HG02884 (cell line): ENCODE measurements around the gene TMEM94.

Experiments
- ATAC-seq: cut with Tn5 transposase; IDR thresholded peaks from one replicate; pipeline ENCODE4 v1.9.1; 2021; ENCODE audit warnings: mild to moderate bottlenecking, moderate library complexity; ENCODE audit not compliant: unreplicated experiment

The TMEM94 gene

DNA sequence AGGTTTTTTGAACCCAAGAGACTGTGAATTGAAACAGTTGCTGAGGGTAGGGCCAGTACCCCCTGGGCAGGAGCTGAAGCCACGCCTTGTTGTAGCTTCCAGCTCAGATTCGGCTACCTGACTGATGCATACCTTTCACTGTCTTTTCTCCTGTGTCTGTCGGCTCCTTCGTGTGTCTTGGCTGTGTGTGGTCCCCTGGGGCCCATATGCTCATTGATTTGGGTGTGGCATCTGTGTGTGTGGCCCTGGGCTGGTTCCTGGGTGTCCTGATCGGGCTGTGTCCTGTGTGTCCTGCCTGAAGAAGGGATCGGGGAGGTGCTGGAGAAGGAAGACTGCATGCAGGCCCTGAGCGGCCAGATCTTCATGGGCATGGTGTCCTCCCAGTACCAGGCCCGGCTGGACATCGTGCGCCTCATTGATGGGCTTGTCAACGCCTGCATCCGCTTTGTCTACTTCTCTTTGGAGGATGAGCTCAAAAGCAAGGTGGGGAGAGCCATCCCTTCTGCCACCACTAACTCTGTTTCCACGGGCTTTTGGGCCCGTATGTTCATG is 38.0 kb downstream of the TMEM94 start:
- no peak for ATAC-seq

DNA sequence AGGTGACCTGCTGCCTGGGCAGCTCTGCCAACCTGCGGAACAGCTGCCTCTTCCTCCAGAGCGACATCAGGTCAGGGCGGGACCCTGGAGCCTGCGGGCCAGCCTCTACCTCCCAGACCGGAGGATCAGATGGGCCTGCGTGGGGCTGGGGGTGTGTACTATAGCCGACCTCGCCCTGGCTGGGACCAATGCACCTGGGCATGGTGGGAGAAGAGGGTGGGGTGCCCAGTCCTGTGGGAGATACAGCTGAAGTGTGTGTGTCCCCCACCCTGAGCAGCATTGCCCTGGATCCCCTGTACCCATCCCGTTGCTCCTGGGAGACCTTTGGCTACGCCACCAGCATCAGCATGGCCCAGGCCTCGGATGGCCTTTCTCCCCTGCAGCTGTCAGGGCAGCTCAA is 39.6 kb downstream of the TMEM94 start:
- no peak for ATAC-seq

DNA sequence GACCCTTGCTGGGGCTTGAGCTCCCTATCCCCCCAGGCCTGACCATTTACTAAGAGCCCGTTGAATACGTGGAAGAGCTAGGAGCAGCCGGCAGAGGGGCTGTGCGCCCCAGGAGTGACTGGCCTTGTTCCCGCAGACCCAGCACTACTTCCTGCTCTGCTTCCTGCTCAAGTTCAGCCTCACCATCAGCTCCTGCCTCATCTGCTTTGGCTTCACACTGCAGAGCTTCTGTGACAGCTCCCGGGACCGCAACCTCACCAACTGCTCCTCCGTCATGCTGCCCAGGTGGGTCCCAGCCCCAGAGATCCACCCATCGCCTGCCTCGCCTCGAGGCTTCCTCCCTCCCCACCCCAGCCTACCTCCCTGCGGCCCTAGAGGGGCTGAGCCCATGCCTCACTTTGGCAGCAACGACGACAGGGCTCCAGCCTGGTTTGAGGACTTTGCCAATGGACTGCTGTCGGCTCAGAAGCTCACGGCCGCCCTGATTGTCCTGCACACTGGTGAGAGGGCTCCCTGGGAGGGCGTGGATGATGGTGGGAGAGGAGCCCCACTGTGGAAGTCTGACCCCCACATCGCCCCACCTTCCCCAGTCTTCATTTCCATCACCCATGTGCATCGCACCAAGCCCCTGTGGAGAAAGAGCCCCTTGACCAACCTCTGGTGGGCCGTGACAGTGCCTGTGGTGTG is 41.7 kb downstream of the TMEM94 start:
- no peak for ATAC-seq

DNA sequence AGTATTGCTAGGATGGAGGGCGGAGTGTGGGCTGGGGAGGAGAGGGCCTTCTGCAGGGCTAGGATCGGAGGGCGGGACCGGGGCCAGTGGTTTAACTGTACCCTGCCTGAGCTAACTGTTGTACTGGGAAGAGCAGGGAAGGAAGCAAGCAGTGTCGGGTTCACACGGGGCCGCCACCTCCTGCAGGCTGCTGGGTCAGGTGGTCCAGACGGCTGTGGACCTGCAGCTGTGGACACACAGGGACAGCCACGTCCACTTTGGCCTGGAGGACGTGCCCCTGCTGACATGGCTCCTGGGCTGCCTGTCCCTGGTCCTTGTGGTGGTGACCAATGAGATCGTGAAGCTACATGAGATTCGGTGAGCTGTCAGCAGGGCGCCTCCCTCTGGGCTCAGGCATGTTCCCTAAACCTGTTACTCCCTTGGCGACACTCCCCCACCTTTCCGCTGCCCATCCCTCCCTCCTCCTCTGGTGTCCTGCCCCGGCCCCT is 42.3 kb downstream of the TMEM94 start:
- ATAC-seq: no peak

DNA sequence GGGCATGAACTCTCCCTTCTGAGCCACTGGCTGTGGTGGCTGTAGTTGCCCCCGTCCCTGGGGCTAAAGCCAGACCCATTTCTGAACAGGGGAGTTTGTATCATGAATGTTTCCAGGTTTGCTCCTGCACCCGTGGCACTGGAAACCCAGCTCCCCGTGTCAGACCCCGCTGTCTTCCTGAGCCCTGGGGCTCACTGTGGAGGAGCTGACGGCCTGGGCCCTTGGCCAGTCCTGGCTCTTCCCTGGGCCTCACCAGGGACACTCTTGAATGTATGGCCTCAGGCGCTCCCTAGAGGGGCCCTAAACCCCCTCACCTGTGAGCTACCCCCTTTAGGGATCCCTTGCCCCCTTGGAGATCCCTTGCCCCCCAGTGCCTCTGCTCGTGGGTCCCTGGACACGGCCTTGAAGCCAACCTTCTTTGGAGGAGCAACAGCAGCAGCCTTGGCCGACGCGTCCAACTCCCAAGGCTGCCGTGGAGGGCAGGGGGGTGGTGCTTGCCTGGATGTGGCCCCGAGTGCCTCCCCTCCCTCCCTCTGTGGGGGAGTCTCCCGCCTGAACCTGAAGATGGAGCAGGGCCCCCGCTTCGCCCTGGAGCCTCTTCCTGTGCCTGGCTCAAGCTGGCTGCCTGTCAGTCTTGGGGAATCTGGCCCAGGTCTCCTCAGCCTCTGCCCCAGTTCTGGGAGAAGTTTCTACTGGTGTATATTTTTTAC is 43.0 kb downstream of the TMEM94 start:
- no peak for ATAC-seq

DNA sequence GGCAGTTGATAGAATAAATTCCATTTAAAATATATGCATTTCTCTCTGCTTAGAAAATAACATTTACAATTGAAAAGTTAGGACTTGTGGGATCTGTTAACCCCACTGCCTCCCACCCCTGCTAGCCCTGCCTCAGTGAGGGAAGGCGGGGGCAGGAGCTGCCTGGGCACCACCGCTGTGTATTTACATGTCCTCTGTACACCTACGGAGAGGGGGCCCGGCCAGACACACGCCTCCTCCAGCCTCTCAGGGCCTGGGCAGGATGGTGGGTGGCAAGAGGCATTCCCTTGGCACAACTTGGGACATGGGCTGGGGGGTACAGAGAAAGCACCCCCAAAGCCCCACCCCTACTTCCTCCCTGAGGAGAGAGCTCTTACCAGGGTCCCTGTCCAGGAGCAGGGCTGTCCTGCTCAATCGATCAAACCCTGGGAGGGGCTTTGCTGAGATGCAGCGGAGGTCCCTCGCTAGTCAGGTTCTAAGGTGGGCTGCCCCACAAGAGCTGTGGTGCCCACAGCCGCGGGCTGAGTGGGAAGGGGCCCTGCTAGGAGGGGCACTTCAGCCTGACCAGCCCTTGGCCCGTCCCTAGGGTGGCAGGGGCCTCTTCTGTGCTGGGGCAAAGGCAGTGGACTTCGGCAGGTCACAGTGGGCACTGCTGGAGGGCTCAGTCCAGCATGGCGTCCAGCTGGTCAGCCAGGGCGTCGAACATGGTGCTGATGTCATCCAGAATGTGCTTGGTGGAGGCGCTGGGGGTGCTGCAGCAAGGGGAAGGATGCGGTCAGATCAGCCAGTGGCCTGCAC is 44.2 kb downstream of the TMEM94 start:
- no peak for ATAC-seq

DNA sequence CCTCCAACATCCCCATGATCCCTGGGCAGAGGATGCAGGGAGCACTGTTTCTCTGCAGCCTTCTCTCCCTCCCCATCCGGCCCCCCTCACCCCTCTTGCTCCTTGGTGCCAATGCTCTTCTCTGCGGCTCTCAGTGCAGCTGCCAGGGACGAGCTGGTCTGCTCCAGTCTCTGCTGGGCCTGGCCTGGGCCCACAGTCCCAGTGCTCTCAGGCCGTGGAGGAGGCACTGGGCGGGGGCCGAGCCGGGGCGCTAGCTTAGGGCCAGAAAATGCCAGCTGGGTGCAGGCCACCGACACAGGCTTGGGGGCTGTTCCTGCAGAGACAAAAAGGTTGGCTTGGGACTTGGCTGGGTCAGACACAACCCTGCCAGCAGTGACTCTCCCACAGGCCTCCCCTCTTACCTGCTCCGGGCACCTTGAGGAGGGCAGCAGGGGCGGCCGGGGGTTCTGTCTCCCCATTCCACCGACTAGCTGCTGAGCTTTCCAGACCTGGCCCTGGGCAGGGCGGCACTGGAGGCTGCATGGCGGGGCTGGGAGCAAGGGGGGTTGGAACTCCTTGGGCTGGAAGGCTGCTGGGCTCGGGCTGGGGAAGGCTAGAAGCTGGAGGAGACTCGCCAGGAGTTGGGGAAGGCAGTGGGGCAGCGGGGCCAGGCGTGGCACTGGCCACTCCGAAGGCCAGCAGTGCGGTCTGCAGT is 45.1 kb downstream of the TMEM94 start:
- no peak for ATAC-seq

DNA sequence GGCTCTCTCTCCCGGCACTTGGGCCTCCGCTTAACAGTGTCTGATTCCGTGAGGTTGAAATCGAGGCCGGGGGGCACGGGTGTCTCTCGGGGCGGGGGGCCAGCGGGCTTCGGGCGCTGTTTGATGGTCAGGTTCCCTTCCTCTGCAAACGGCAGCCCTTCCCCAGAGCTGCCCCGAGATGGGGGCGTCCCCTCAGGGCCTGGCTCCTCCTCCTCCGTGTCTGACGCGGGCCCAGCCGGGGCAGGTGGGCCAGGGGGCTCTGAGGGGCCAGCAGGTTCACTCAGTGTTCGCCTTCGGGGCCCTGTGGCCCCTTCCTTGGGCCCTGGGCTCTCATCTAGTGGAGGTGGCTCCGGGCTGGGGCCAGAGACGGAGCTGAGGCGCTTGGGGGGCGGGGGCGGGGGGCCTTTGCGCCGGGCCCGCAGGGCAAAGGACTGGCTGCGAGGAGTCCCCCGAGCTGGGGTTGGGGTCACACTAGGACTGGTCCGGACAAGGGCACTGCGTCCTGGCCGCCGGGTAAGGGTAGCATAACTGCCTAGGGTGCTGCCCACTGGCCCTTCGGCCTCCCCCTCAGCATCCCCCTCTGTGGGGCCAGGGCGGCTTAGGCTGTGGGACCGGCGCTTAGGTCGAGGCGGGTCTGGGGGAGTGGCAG is 45.8 kb downstream of the TMEM94 start:
- ATAC-seq: no peak

DNA sequence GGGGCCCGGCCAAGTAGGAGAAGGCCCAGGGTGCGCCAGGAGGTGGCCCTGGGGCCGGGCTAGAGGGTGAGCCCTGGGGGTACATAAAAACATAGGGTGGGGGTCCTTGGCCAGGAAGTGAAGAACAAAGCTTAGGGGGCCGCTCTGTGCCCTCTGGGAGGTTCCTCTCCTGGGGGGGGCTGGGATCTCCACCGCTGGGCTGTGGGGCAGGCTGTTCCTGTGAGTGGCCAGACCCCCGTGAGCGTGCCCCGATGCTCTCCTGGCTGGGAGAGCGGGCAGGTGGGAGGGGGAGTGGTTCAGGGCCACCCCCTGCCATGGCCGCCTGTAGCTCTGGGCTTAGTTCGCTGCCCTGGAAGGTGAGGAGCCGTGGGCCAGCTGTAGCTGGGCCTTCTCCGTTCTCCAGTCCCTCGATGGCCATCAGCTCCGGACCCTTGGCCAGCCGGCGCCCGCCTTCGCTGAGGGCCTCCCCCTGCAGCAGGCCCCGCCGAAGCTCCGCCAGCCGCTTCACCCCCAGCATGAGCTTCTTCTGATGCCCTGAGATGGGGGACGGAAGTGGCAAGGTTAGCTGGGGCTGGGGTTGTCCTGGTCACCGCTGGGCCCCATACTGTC is 46.4 kb downstream of the TMEM94 start:
- ATAC-seq: no peak

DNA sequence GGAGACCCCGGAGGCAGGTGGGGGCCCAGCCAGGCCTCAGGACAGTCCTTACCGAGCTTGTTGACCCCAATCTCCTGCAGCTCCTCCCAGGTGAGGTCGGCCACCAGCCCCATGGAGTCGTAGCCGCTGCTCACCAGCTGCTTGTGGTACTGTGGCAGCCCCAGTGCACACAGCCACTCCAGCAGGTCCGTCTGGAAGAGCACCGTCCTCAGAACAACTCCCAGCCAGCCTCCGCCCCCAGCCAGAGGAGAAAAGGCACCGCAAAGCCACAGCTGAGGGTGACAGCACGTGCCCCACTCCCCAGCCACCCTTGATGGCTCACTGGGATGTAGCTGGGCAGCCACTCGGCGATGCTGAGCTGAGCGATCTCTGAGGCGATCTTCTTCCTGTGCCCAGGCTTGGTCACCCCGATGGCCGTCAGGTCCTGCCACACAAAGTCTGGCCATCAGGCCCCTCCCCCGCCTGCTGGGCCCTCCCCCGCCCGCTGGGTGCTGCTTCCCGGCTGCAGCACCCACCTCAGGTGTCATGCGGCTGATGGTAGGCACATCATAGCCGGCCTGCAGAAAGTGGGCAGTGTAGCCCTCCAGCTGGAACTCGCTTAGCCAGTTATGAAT is 47.0 kb downstream of the TMEM94 start:
- no peak for ATAC-seq

DNA sequence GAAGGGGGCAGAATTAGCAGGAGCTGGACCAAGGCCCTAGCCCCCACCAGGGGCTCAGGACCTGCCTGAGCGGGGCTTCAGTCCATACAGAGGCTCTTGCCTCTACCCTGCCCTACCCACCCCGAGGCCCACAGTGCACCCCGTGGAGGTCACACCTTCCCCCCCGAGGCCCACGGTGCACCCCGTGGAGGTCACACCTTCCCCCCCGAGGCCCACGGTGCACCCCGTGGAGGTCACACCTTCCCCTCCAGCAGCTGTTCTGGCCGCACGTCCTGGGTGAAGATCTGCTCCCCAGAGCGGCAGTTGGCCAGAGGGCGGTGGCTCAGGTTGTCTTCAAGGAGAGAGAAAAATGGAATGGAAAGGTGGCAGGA is 47.5 kb downstream of the TMEM94 start:
- no peak for ATAC-seq

DNA sequence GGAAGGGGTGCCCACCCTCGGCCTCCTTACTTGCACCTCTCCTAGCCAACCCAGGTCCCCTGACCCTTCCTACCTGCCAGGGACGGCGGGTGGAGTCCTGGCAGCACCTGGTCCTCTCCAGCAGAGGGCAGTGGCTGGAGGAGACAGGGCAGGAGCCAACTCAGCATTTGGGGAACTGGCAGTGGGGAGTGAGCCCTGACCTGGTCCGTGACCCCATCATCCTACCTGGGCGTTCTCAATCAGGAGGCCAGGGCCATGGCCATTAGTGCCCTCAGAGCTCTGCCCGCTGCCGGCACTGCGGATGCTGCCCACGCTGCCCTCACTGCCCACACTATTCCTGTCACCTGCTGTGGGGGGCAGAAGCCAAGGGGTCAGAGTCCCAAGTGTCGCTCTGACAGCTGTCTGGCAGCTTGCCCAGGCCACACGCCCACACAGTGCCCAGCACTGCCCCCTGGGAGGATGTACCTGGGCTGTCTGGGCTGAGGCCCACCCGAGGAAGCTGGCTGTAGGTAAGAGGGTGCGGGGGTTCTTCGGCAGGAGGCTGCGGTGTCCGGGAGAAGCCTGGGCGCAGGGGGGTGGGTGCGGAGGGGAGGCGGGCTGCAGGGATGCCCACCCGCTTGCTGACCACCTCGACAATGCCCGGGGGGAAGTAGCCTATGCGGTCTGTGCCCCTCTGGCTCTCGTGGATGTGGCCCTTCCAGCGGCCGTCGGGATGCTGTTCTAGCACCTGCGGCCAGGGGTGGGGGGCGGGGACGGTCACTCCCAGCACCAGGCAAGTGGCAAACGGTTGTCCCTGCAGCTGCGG is 48.1 kb downstream of the TMEM94 start:
- ATAC-seq: no peak

DNA sequence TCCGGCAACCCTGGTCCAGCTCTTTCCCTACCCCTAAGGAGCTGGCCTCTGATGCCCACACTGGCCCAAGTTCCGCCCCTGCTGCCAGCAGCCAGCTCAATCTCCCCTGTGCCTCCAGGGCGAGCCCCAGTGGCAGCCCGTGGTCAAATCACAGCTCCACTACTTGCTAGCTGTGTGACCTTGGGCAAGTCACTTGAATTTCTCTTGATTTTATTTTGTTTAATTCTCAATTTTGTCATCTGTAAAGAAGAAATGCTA is 48.6 kb downstream of the TMEM94 start:
- no peak for ATAC-seq

DNA sequence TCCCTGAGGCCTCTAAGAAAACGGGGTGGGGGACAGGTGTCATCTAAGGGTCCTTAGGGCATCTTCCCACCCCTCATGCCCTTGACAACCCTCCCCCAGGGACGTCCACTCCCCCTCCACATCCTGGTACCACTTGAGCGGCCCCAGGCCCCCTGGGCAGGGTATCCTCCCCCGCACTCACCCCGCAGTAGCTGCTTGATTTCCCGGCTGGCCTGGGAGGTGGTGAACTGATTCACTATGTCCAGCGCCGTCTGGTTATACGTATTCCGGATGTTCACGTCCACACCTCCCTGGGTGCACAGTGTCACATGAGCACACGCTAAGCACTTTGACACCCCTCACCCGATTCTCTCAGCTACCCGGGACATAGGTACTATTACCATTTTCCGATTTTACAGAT is 49.2 kb downstream of the TMEM94 start:
- ATAC-seq: no peak

DNA sequence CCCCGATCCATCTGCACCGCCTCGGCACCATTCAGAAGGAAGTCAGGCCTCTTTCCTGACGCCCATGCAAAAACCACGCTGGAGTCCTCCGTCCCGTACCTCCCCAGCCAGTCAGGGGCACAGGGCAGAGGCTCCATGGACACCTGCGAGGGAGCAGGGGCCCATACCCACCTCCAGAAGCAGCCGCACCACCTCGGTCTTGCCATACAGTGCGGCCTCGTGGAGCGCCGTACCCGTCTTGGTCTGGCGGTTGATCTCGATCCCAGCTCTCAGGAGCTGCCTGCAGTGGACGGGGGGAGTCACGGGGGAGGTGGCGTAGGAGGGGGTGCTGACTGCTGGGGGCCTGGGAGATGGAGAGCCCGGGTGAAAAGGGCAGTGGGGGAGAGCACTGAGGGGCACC is 49.7 kb downstream of the TMEM94 start:
- no peak for ATAC-seq

DNA sequence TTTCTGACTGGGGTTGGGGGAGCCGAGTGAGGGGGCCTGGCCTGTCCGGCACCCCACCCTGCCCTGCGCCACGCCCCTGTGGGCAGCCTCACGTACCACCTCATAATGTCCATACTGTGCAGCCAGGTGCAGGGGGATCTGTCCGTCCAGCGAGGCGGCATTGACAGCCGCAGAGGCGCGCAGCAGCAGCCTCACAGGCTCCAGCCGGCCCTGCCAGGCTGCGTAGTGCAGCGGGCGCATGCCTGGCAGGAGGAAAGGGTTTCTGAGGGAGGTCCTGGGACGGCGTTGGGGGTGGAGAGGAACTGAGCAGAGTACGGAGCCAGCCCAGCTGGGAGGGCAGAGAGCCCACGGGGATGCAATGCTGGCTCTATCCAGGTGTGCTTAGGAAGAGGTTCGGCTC is 50.5 kb downstream of the TMEM94 start:
- ATAC-seq: no peak

DNA sequence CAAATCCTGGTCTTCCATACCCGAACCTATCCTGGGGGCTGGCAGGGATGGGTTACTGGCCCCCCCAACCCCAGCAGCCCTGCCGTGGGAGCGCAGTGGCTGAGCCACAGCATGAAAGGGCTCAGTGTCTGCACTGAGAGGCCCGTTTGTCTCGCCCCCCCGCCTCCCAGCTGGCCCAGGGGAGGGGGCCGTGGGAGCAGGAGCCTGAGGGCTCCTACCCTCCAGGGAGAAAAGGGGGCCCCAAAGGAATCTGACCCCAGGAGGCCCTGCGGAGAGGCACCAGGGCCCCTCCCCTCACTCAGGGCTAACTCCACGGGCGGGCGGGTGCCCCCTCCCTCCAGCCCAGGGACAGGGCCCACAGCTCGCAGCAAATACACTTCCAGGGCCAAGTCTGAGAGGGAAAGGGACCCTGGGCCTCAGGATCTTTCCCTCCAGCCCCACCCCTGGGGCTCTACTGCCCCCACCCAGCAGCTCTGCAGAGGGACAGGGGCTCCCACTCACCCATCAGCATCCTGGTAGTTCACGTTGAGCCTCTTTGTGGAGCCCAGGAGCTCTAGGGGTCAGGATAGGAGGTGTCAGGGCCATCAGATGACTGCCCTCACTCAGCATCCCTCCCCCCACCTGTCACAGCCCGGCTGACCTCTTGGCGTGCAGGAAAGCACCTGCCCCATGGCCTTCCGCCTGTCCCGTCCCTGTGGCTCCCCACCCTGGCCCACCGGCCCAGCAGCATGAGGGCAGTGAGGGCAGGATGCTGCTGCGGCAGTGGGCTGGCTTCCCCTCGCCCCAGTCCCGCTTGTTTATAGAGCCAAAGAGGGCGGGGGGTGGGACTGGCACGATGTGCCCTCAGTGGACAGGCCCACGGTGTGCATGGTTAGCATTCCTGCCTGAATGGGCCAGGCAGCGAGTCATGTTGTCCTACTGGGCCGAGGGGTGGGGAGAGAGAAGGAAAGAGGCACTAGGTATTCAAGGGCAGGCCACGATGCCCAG is 51.6 kb downstream of the TMEM94 start:
- no peak for ATAC-seq

DNA sequence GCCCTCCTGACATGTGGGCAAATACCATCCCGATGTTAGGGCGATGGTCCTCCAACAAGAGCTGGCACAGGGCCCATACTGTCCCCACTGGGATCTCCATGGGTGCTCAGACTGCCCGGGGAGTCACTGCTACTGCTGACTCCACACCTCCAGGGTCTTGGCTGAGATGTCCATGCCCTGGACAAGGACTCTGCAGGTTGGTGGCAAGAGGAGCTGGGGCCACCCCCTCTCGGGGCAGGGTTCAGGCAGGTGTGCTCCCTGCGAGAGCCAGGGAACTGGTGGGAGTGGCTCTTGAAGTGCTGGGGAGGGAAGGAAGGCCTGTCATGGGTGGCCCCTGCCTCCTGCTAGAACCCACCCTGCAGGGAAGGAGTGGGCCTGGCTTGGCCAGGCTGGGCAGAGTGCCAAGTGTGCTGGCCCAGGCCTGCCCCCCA is 52.5 kb downstream of the TMEM94 start:
- no peak for ATAC-seq
